GM18505 (cell line): ENCODE results near the gene ZNF660.
A peak's percentile ranks its signal among the peaks of the same experiment; 100 is the strongest.
"Not testable (repeated sequence)": the region's sequence is repeated elsewhere in the genome, so short reads cannot be mapped to it uniquely, and the experiment has no call there.

ENCODE experiments used
- ATAC-seq: cut with Tn5 transposase; IDR thresholded peaks from one replicate; pipeline ENCODE4 v1.9.1; 2021; ENCODE audit not compliant: unreplicated experiment
- POLR2A ChIP-seq: IDR thresholded peaks from 4 replicates; pipeline ENCODE4 v1.6.1; 2011; ENCODE audit warnings: borderline replicate concordance; ENCODE audit not compliant: insufficient read depth, insufficient read length; ENCODE audit errors: extremely low read depth

The ZNF660 gene

DNA sequence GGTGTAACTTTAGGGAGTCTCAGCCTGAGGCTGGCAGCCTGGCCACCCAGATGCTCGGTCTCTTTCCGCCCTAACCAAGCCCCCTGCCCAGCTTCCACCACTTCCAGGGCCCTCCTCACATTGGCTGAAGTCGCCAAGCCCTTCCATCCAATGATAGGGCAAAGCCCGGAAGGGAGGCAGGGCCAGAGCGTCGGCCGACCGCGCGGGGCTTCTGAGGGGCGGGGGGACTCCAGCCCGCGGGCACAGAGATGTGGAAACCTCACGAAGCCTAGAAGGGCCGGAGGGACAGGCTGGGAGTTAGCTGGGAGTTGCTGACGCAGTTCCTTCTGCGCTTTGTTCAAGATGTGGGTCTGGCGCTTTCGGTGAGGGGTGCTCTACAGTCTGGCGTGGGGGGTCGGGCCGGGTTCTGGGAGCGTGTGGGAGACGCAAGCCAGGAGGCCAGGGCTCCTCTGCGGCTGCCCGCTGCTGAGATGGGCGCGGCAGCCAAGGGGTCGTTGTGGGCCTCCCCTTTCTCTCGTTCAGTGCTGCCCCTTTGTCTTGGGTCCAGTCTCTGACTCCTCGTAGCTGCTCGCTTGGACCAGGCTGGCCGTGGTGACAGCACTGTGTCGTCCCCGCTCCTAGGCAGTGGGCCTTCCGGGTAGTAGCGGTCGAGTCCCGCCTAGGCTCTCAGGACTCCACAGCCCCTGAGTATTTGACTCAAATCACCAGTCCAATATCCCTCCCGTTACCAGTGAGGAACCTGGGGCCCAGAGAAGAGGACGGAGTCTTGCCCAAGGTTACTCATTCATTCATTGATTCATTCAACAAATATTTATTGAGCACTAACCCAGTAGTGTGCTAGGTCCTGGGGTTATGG is at the start of gene ZNF660:
ZNF660 (plus strand) TSS at position 319 of the 856 bp plus-strand sequence. CDS start 9,230 bp downstream, outside the sequence.
- no peak for ATAC-seq
- no peak for TF ChIP-seq POLR2A

DNA sequence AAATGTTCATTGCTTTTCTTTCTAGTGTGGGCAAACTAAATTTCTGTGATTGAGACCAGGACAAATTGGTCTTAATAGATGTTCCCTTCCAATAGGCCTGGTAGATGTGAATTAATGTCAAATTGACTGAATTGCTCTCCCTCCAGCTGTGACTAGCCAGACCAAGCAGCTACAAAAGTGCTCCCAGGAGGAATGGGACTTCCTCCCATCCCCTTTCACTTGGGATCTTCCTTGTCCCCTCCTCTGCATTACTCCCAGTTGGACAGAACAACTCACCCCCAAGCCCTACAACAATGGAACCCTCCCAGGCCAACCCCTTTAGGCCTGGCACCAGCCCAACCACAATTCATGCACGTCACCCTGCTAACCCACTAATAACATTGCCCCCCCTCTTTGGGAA is 49.4 kb upstream of the ZNF660 start:
- no peak for TF ChIP-seq POLR2A
- ATAC-seq: no peak

- ATAC-seq: not testable (repeated sequence)
Observed at GRCh38 chr3:44544811-44545210, 40.0 kb upstream of the ZNF660 start.

DNA sequence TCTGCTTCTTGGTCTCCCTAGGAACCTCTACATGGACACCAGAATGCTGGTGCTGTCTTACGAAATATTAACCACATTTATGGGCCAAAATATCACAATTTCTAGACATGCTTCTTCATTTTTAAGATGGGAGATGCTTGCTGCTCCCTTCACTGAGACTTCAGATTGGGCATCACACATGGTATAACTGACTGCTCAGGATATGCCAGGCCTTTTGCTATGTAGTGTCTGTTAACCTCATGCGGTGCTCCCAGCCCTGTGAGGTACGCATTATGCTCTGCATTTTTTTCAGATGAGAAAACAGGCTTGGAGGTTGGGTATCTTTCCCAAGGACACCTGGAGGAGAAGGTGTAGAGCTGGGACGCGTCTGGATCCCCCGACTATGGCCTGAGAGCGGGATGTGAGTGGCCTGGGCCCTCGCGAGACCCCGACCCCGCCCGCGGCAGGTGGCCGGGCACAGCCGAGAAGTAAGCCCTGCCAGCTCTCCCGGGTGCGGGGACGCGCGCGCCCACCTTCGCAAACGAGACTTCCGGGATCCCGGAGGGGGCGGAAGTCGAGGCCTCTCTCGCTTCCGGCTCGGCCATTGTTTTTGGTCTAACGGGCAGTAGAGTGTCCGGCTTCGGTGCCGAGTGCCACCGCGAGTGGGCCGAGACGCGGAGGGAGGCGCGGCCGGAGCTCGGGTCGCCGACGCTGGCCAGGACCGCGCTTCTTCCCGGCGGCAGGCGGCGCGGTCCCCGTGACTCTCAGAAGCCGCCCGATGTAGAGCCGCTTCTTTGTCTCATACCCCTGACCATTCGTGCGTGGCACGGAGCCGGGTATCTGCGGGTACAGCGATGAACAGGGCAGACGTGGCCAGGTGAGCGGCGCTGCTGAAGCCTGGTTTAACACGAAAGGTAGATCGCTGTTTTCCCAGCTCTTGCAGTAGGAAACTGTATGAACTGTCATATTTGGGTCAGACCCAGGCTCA is 29.9 kb upstream of the ZNF660 start, which contains the start of gene ZKSCAN7:
ZKSCAN7 (plus strand) TSS at position 568 of the 967 bp plus-strand sequence. CDS start 1,855 bp downstream, outside the sequence.
- ATAC-seq: peak; percentile 57
- TF ChIP-seq POLR2A: peak; percentile 42

DNA sequence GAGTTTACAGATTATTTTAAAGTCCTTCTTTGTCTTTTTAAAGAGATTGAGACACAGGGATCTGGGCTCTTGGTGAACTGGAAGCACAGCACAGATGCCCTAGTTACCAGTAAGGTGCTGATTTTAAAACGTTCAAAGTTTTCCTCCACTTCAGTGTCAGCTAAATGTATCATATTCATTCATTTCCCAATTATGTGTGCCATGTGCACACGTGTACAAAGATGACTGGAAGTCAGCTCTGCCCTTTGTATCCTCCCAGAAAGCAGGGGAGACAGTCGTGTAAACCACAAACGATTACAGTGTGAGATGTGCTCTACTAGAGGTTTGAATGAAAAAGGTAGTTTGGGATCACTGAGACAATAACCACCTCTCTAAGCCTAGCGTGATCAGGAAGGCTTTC is 29.0 kb upstream of the ZNF660 start:
- no peak for TF ChIP-seq POLR2A
- no peak for ATAC-seq

- ATAC-seq: no peak
Observed at GRCh38 chr3:44557074-44557473, 27.7 kb upstream of the ZNF660 start.

DNA sequence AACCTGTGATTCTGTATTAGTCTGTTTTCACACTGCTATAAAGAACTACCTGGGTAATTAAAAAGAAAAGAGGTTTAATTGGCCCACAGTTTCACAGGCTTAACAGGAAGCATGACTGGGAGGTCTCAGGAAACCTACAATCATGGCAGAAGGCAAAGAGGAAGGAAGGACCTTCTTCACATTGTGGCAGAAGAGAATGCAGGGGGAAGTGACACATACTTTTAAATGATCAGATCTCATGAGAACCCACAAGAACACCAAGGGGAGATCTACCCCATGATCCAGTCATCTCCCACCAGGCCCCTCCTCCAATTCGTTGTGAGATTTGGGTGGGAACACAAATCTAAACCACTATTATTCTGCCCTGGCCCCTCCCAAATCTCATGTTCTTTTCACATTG is 23.7 kb upstream of the ZNF660 start:
- no peak for ATAC-seq
- no peak for TF ChIP-seq POLR2A

More at GRCh38 chr3:44557074-44557473, 27.7 kb upstream of the ZNF660 start:
- no peak for TF ChIP-seq POLR2A

DNA sequence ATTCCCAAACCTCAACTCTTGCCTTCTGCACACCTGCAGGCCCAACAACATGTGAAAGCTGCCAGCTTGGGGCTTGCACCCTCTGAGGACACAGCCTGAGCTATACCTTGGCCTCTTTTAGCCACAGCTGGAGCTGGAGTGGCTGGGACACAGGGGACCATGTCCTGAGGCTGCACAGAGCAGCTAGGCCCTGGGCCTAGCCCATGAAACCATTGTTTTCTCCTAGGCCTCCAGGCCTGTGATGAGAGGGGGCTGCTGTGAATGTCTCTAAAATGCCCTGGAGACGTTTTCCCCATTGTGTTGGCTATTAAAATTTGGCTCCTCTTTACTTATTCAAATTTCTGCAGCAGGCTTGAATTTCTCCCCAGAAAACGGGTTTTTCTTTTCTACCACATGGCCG is 22.6 kb upstream of the ZNF660 start:
- ATAC-seq: no peak
- no peak for TF ChIP-seq POLR2A

- TF ChIP-seq POLR2A: no peak
- ATAC-seq: no peak
Observed at GRCh38 chr3:44568561-44568960, 16.2 kb upstream of the ZNF660 start.

- no peak for ATAC-seq
- TF ChIP-seq POLR2A: no peak
Observed at GRCh38 chr3:44571024-44571423, 13.7 kb upstream of the ZNF660 start.

- no peak for ATAC-seq
- no peak for TF ChIP-seq POLR2A
Observed at GRCh38 chr3:44576613-44577012, 8.2 kb upstream of the ZNF660 start.

DNA sequence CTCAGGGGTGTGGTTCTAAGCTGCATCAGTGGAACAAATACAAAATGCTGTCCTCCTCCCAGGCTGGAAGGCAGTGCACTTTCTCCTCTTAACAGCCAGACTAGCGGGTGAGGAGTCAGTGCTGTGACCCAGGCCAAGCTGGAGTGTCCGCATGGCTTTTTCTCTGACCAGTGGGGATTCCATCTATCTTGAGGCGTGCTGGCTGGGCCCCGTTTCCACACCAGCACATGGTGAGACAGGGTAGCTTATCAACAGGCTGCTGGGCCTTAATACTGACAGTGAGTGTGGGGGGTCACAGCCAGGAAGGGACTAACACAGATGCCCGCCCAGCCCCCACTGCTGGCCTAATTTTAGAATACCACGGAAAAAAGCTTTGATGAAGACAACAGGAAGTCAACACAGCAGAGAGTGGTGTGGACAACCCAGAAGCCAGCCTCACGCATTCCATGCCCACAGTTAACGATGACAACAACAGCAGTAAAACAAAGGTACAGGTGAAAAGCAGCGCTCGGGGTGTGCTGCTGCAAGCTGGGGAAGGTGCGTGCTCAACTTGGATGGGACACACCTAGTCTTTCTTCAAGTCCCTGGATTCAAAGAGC is 7.3 kb upstream of the ZNF660 start:
- ATAC-seq: not testable (repeated sequence)

- not testable (repeated sequence) for ATAC-seq
Observed at GRCh38 chr3:44578316-44578715, 6.4 kb upstream of the ZNF660 start.

DNA sequence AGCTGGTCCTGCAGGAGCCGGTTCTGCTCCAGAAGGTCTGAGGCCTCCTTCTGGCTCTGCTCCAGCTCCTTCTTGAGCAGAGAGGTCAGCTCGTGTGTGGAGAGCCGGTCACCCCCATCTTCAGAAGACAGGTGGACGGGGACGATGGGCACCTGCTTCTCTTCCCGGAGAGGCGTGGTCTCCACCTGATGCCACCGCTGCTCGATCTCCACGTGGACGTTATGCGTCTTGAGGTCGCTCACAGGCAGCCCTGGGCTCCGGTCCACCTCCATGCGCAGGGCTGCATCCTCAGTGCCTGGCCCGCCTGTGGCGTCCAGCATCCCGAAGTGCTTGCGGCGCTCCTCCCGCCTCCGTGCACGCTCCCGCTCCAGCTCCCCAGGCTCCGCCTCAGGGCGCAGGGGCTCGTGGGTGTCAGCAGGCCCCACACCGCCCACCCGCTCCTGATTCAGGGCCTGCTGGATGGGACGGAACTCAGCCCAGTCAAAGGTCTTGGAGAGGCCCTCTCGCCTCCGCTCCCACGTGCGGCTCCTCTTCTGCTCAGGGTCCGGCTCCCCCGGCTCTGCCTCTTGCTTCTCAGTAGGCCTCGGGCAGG is 5.7 kb upstream of the ZNF660 start:
- not testable (repeated sequence) for ATAC-seq

- not testable (repeated sequence) for ATAC-seq
Observed at GRCh38 chr3:44579749-44580148, 5.0 kb upstream of the ZNF660 start.

DNA sequence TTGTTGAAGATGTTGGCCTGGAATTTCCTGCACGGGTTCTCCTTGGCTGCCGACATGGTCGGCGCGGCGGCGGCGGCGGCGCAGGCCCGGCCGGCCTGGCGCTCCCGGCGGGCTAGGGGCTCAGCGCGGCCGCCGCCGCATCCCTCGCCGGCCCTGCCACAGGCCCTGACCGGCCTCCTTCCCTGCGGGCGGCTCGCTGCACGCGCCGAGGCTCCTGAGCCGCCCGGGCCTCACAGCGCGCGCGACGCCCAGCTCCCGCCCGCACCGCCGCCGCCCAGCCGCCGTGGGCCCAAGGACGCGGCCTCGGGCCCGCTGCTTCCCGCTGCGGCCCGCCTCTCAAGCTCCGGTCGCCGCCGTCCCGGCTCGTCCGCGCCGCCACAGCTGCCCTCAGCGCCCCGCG is 3.8 kb upstream of the ZNF660 start:
- not testable (repeated sequence) for ATAC-seq
